Adrenal gland (tissue), 5 donors: ENCODE results near the gene CSF1R.

Source experiments
- POLR2A ChIP-seq, 2 donors: fragments of 450-650 bp; IDR thresholded peaks; one replicate each; pipeline ENCODE4 v1.6.1; 2017; ENCODE audit warnings: antibody characterized with exemption in 2 of 2, mild to moderate bottlenecking in 2 of 2, moderate library complexity in 1 of 2
- TF ChIP-seq, protein P1 (sequence below), 6 experiments: fragments of 450-650 bp in 4 of 6; fragments of 200-600 bp in 2 of 6; sonication (generic) in 1 of 6; IDR thresholded peaks; 1 replicate in 5 of 6; 2 replicates in 1 of 6; pipeline versions ENCODE4 v1.5.1 to v1.8.0; 2016 to 2021; ENCODE audit warnings: antibody characterized with exemption in 6 of 6, mild to moderate bottlenecking in 2 of 6, moderate library complexity in 1 of 6
- donor health status: DM: no; HTN: no; CAD: no.

DNA sequence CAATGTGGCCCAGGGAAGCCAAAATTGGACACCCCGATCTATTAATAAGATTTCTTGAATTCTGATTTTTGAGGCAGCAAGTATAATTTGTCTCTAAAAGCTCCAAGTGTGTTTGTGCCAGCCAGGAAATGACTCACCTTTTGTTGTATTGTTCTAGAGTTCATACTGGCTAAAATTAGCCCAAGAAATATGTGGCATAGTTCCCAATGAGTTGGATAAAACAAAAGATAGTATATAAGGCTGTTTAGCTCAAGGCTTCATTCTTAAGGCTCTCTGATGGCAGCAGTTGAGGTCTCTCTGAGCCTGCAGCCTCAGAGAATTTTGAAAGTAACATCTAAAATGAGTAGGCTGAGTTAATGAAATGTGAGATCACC, 64.2 kb downstream of the CSF1R start:
- TF ChIP-seq, protein P1, sequence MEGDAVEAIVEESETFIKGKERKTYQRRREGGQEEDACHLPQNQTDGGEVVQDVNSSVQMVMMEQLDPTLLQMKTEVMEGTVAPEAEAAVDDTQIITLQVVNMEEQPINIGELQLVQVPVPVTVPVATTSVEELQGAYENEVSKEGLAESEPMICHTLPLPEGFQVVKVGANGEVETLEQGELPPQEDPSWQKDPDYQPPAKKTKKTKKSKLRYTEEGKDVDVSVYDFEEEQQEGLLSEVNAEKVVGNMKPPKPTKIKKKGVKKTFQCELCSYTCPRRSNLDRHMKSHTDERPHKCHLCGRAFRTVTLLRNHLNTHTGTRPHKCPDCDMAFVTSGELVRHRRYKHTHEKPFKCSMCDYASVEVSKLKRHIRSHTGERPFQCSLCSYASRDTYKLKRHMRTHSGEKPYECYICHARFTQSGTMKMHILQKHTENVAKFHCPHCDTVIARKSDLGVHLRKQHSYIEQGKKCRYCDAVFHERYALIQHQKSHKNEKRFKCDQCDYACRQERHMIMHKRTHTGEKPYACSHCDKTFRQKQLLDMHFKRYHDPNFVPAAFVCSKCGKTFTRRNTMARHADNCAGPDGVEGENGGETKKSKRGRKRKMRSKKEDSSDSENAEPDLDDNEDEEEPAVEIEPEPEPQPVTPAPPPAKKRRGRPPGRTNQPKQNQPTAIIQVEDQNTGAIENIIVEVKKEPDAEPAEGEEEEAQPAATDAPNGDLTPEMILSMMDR (IDR thresholded peaks at IDR 0.05): no peak
- peak in 1 of 2 donors; percentile 70 for TF ChIP-seq POLR2A (IDR thresholded peaks at IDR 0.05)
